Trophoblast cell (in vitro differentiated cells and primary cell): ENCODE data around the gene ASTN2.
"Not testable (repeated sequence)": the region's sequence is repeated elsewhere in the genome, so short reads cannot be mapped to it uniquely, and the experiment has no call there.

Experiments used
- DNase-seq, 2 donors: peaks; one replicate each; pipeline ENCODE4 v3.0.0-alpha.2; 2016
- H2AFZ ChIP-seq: 2 replicates; pipeline ENCODE4 v1.6.1; 2013; ENCODE audit warnings: low read length, moderate library complexity, mild to moderate bottlenecking; ENCODE audit not compliant: insufficient read depth, poor library complexity
- H2AK5ac ChIP-seq: 2 replicates; pipeline ENCODE4 v1.6.1; 2013; ENCODE audit warnings: mild to moderate bottlenecking, low read length
- H2BK120ac ChIP-seq: 2 replicates; pipeline ENCODE4 v1.6.1; 2013; ENCODE audit warnings: low read length, mild to moderate bottlenecking, moderate library complexity; ENCODE audit not compliant: insufficient read depth, poor library complexity
- H2BK12ac ChIP-seq: 2 replicates; pipeline ENCODE4 v1.6.1; 2013; ENCODE audit warnings: mild to moderate bottlenecking, low read length, moderate library complexity
- H2BK5ac ChIP-seq: 2 replicates; pipeline ENCODE4 v1.6.1; 2013; ENCODE audit warnings: low read length, low read depth, moderate library complexity, mild to moderate bottlenecking; ENCODE audit not compliant: poor library complexity
- H3K14ac ChIP-seq: 2 replicates; pipeline ENCODE4 v1.6.1; 2013; ENCODE audit warnings: mild to moderate bottlenecking, low read length
- H3K18ac ChIP-seq: 2 replicates; pipeline ENCODE4 v1.6.1; 2013; ENCODE audit warnings: mild to moderate bottlenecking, low read length
- H3K23ac ChIP-seq: 2 replicates; pipeline ENCODE4 v1.6.1; 2013; ENCODE audit warnings: low read length
- H3K27ac ChIP-seq: 2 replicates; pipeline ENCODE4 v1.5.1; 2013; ENCODE audit warnings: low read depth, mild to moderate bottlenecking, inconsistent platforms, low read length, moderate library complexity
- H3K27me3 ChIP-seq: 2 replicates; pipeline ENCODE4 v1.6.1; 2013; ENCODE audit warnings: inconsistent platforms, mild to moderate bottlenecking, low read length, moderate library complexity; ENCODE audit not compliant: insufficient read depth
- H3K36me3 ChIP-seq, 2 experiments: 1 replicate in 1 of 2; 2 replicates in 1 of 2; pipeline ENCODE4 v1.6.1; 2013; ENCODE audit warnings: low read length in 2 of 2, mild to moderate bottlenecking in 2 of 2, moderate library complexity in 1 of 2; ENCODE audit not compliant: insufficient read depth in 2 of 2, control insufficient read depth in 1 of 2
- H3K4ac ChIP-seq: 2 replicates; pipeline ENCODE4 v1.6.1; 2013; ENCODE audit warnings: low read depth, mild to moderate bottlenecking, low read length, moderate library complexity
- H3K4me1 ChIP-seq, 2 experiments: 1 replicate in 1 of 2; 2 replicates in 1 of 2; pipeline ENCODE4 v1.6.1; 2013; ENCODE audit warnings: low read length in 2 of 2, mild to moderate bottlenecking in 2 of 2, moderate library complexity in 1 of 2; ENCODE audit not compliant: insufficient read depth in 2 of 2, control insufficient read depth in 1 of 2
- H3K4me2 ChIP-seq: 2 replicates; pipeline ENCODE4 v1.6.1; 2013; ENCODE audit warnings: inconsistent platforms, mild to moderate bottlenecking, low read length, moderate library complexity
- H3K4me3 ChIP-seq: 2 replicates; pipeline ENCODE4 v1.5.1; 2013; ENCODE audit warnings: mild to moderate bottlenecking, low read depth, low read length, inconsistent platforms
- H3K79me1 ChIP-seq: one replicate; pipeline ENCODE4 v1.6.1; 2013; ENCODE audit warnings: low read length
- H3K79me2 ChIP-seq: 2 replicates; pipeline ENCODE4 v1.6.1; 2013; ENCODE audit warnings: low read length, mild to moderate bottlenecking; ENCODE audit not compliant: control insufficient read depth, insufficient read depth, poor library complexity
- H3K9ac ChIP-seq: 2 replicates; pipeline ENCODE4 v1.6.1; 2013; ENCODE audit warnings: mild to moderate bottlenecking, low read length
- H3K9me3 ChIP-seq: 2 replicates; pipeline ENCODE4 v1.6.1; 2013; ENCODE audit warnings: low read depth, mild to moderate bottlenecking, control low read depth, inconsistent platforms, low read length; ENCODE audit not compliant: insufficient read depth
- H4K12ac ChIP-seq: 2 replicates; pipeline ENCODE4 v1.6.1; 2013; ENCODE audit warnings: low read depth, mild to moderate bottlenecking, low read length, moderate library complexity
- H4K8ac ChIP-seq: 2 replicates; pipeline ENCODE4 v1.6.1; 2013; ENCODE audit warnings: low read depth, mild to moderate bottlenecking, low read length, moderate library complexity
- H4K91ac ChIP-seq: one replicate; pipeline ENCODE4 v1.6.1; 2013; ENCODE audit warnings: low read depth, mild to moderate bottlenecking, low read length, moderate library complexity
- WGBS: extraction: QIAGEN DNeasy Blood & Tissue Kit; methylation state at CpG from one replicate; pipeline ENCODE4 v1.1.7; 2013; ENCODE audit warnings: missing lambda C conversion rate; ENCODE audit not compliant: insufficient read length, insufficient coverage; ENCODE audit errors: extremely low coverage; 5-methylcytosine and 5-hydroxymethylcytosine counted together

Gene ASTN2

DNA sequence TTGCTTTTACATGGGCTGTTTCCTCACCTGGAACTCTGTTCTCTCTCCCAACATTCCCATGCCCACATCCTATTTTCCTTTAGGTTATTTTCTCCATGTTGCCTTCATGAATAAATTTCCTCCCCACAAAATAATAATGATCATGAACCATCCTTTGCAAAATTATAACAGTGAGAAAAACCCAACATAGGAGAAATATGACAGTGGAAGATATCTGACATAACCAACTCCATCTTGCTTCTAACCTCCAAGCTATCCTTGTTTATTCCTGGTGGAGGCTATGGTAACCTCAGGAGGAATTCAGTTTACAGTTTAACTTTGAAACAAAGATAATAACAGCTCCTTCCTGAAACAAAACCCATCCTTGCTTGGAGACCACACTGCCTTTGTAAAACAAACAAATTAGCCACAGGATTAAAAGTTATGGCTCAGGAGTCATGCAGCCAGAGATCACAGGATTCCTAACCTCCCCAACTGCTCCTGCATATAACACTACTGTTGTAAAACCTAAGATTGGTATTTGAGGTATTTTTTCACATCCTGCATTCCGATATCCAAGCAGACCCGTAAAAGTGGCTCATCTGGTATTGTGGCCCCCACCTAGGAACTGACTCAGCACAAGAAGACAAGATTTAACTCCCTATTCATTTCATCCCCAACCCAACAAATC lies 515.4 kb downstream of the ASTN2 start:
- DNase-seq, result peak in 1 of 2 donors; percentile 37
- no peak overlapping the region for H3K18ac ChIP-seq
- no peak overlapping the region for H3K9ac ChIP-seq
- no peak overlapping the region for H3K14ac ChIP-seq
- no peak overlapping the region for H3K27ac ChIP-seq
- no peaks in the 10 kb centered on the region for H3K27me3 ChIP-seq
- no peak overlapping the region for H3K4ac ChIP-seq
- no peak overlapping the region for H2BK12ac ChIP-seq
- no peak overlapping the region for H3K23ac ChIP-seq
- no peak overlapping the region for H4K91ac ChIP-seq
- H3K79me1 ChIP-seq, result no peaks in the 10 kb centered on the region
- H4K8ac ChIP-seq, result no peak overlapping the region
- H3K4me2 ChIP-seq, result no peak overlapping the region
- no peak overlapping the region for H2BK5ac ChIP-seq
- H2AFZ ChIP-seq, result no peak overlapping the region
- H3K9me3 ChIP-seq, result peaks cover 3% of the 10 kb centered on the region
- H3K4me1 ChIP-seq, result no peaks in the 10 kb centered on the region
- no peak overlapping the region for H2AK5ac ChIP-seq
- H3K4me3 ChIP-seq, result no peak overlapping the region
- H3K36me3 ChIP-seq, result peaks cover 0 to 1% of the 10 kb centered on the region in 2 experiments
- no peaks in the 10 kb centered on the region for H3K79me2 ChIP-seq
- no peak overlapping the region for H2BK120ac ChIP-seq
- WGBS, result no CpG with 5 or more reads among the region's 2 CpGs
- no peak overlapping the region for H4K12ac ChIP-seq

DNA sequence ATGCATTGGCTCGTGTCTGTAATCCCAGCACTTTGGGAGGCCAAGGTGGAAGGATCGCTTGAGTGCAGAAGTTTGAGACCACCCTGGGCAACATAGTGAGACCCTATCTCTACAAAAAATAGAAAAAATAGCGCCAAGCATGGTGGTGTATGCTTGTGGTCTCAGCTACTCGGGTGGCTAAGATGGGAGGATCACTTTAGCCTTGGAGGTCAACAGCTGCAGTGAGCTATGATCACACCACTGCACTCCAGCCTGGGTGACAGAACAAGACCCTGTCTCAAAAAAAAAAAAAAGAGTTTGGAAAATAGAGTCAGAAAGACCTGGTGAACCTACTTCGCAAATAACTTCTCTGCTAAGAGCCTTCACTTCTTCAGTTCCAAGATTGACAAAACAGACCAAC lies 516.7 kb downstream of the ASTN2 start:
- H2BK5ac ChIP-seq, H3K4me3 ChIP-seq, DNase-seq, H3K27me3 ChIP-seq, H2AFZ ChIP-seq, H2AK5ac ChIP-seq, H3K23ac ChIP-seq, H3K9me3 ChIP-seq, H2BK12ac ChIP-seq, H4K8ac ChIP-seq, H3K36me3 ChIP-seq, H3K18ac ChIP-seq, H2BK120ac ChIP-seq, H3K4ac ChIP-seq, H3K4me1 ChIP-seq, H3K4me2 ChIP-seq, H4K91ac ChIP-seq, H3K27ac ChIP-seq, H3K14ac ChIP-seq, H3K79me1 ChIP-seq, H4K12ac ChIP-seq, H3K9ac ChIP-seq, H3K79me2 ChIP-seq: not testable (repeated sequence)
- WGBS, result no CpG with 5 or more reads among the region's 5 CpGs

DNA sequence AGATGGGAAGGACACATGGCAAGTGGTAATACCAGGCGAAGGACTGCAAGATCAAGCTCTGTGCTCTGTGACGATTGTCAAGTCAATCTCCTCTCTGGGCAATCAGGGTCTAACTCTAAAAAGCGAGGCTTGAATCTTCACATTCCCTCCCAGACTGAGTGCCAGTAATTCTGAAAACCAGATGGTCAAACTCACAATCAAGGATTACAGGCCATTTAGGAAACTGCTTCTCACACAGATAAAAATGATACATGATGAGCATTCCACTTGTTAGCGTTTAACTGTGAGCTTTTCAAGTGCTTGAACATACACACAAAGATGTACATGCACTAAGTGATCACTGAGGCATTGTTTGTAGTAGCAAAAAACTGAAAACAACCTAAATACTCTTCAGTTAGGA lies 517.7 kb downstream of the ASTN2 start:
- Histone ChIP-seq H3K79me2 (no peaks in the 10 kb centered on the region), H3K4me2 (no peak overlapping the region), H2AK5ac (no peak overlapping the region), H3K18ac (no peak overlapping the region), H3K27me3 (no peaks in the 10 kb centered on the region), H2BK5ac (no peak overlapping the region), H3K14ac (no peak overlapping the region), H3K23ac (no peak overlapping the region), H3K4ac (no peak overlapping the region), H3K9ac (no peak overlapping the region), H2AFZ (no peak overlapping the region), H3K27ac (no peak overlapping the region), H4K8ac (no peak overlapping the region), H2BK12ac (no peak overlapping the region), H3K4me3 (no peak overlapping the region), H3K36me3 (no peaks in the 10 kb centered on the region), H3K9me3 (peaks cover 3% of the 10 kb centered on the region), H2BK120ac (no peak overlapping the region), H3K79me1 (no peaks in the 10 kb centered on the region), H3K4me1 (no peaks in the 10 kb centered on the region), H4K12ac (no peak overlapping the region), H4K91ac (no peak overlapping the region)
- DNase-seq, result no peak
- no CpG with 5 or more reads among the region's 4 CpGs for WGBS

DNA sequence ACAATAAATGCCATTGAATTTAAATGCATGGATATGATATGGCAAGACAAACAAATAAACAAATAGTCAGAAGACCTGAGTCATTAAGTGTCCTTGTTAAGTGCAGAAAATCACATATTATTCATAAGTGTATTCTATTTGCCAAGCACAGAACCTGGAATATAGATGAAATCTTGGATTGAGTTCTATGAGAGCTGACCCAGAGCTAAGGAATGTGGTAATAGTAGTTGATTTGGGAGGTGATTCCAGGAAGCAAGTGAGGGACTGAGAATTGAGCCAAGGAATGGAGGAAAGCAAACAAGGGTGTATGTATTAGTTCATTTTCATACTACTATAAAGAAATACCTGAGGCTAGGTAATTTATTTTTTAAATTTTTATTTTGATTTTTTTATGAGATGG lies 518.9 kb downstream of the ASTN2 start:
- no peak overlapping the region for H2AFZ ChIP-seq
- H3K18ac ChIP-seq, result no peak overlapping the region
- no peaks in the 10 kb centered on the region for H3K79me1 ChIP-seq
- H3K9me3 ChIP-seq, result peaks cover 3% of the 10 kb centered on the region
- H3K27ac ChIP-seq, result no peak overlapping the region
- no peaks in the 10 kb centered on the region for H3K4me1 ChIP-seq
- no peak overlapping the region for H3K23ac ChIP-seq
- H3K79me2 ChIP-seq, result no peaks in the 10 kb centered on the region
- H3K14ac ChIP-seq, result no peak overlapping the region
- H2BK12ac ChIP-seq, result no peak overlapping the region
- H3K9ac ChIP-seq, result no peak overlapping the region
- no peak overlapping the region for H3K4me3 ChIP-seq
- H4K12ac ChIP-seq, result no peak overlapping the region
- no peak overlapping the region for H2BK5ac ChIP-seq
- H2AK5ac ChIP-seq, result no peak overlapping the region
- no peak overlapping the region for H4K8ac ChIP-seq
- H3K4me2 ChIP-seq, result no peak overlapping the region
- no peak overlapping the region for H3K4ac ChIP-seq
- H3K36me3 ChIP-seq, result no peaks in the 10 kb centered on the region
- no peak overlapping the region for H4K91ac ChIP-seq
- H3K27me3 ChIP-seq, result no peaks in the 10 kb centered on the region
- DNase-seq, result no peak
- no peak overlapping the region for H2BK120ac ChIP-seq
